Measurements from ENCODE around the gene RNF213. TPM values are rescaled to one million over a fixed set of nuclear protein-coding genes. Genes with fewer than 3 reads are reported as not detected.
"Not testable (repeated sequence)": the region's sequence is repeated elsewhere in the genome, so short reads cannot be mapped to it uniquely, and the experiment has no call there.

The RNF213 gene
- total RNA-seq, 6 experiments from 2014 or later = 59.1 to 87.7 (median 73.0) TPM

DNA sequence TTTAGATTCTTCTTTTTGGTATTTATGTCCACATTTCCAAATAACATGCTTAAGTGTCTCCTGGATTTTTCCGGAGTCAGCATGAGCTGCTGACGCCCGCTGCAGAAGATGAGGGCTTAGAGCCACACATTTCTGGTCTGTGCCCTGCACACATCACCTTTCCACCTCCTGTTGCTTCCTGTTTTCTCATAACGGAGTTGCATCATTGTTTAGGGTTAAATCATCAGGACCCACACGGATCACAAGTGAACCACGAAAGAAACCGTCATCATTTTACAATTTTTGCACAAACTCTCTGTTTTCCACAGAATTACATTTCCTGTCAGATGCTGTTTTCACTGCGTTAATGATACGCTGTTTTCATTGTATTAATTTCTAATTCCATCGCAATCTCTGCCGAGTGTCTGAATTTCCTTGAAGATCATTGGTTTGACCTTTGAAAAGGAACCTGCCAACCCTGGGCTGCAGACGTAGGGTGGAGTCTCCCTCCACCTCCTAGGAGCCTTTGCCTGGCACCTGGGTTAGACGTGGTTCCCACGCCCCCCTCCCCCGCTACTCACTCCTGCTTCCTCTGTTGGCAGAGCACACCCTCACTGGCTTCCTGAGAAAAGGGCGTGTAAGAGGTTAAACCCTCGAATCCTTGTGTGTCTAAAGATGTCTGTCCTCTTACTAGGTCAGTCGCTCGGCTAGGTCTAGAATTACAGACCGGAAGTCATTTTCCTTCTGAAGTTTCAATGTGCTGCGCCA, 68.2 kb downstream of the RNF213 start:
- Histone ChIP-seq H3K27ac (no peak overlapping the region), H3K27me3 (no peaks in the 10 kb centered on the region), H3K36me3 (peaks cover 0 to 84% (median 15%) of the 10 kb centered on the region in 4 donors), H3K9me3 (no peaks in the 10 kb centered on the region), H3K4me3 (no peak overlapping the region), H3K4me1 (no peaks in the 10 kb centered on the region)
- WGBS (ENCODE audit: insufficient coverage, low coverage, low lambda C conversion rate, missing lambda C conversion rate) = 69% methylated on average over 19 of the region's 21 CpGs
- intact Hi-C loops (cut with DNase I) = no loop called here
- no peak for TF ChIP-seq CTCF (IDR thresholded peaks at IDR 0.05)
- TF ChIP-seq POLR2A (IDR thresholded peaks at IDR 0.05) = no peak
- DNase-seq (no peak), ATAC-seq (no peak)

DNA sequence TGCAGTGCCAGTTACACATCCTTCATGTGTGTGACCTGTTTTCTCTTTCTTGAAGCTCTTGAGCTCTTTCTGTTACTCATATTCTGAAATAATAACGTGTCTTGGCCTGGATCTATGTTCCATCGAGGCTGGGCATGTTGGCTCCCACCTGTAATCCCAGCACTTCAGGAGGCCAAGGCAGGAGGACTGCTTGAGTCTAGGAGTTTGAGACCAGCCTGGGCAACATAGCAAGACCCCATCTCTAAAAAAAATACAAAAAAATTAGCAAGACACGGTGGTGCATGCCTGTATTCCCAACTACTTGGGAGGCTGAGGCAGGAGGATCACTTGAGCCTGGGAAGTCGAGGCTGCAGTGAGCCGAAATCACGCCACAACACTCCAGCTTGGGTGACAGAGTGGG, 68.8 kb downstream of the RNF213 start:
- H3K36me3 ChIP-seq = peaks cover 0 to 90% (median 18%) of the 10 kb centered on the region in 4 donors
- DNase-seq; H3K9me3 ChIP-seq; H3K27ac ChIP-seq; ATAC-seq; H3K4me1 ChIP-seq; H3K4me3 ChIP-seq; H3K27me3 ChIP-seq; intact Hi-C loops (cut with DNase I): not testable (repeated sequence)
- 94% methylated on average over 6 of the region's 6 CpGs for WGBS (ENCODE audit: insufficient coverage, low coverage, low lambda C conversion rate, missing lambda C conversion rate)

DNA sequence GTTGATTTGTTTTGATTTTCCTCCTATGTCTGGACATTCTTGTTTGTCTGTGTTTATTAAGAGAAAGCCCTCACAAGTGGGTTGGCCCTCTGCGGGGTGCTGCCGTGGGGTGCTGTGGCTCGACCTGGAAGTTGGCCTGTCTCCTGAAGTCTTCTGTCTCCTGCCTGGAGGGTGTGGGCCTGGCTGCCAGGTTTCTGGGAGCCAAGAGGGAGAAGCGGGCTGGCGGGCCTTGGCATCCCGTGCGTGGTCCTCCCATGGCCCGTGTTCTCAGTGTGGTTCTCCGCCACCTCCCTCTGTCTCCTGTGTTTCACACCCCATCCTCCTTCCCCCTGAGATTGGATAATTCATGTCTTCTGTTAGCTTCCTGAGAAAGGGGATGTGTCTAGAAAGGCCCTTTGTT, 69.6 kb downstream of the RNF213 start:
- H3K27ac ChIP-seq = no peak overlapping the region
- no peaks in the 10 kb centered on the region for H3K27me3 ChIP-seq
- TF ChIP-seq CTCF (IDR thresholded peaks at IDR 0.05) = no peak
- H3K36me3 ChIP-seq = peaks cover 0 to 89% (median 23%) of the 10 kb centered on the region in 4 donors
- no peaks in the 10 kb centered on the region for H3K9me3 ChIP-seq
- H3K4me1 ChIP-seq = no peaks in the 10 kb centered on the region
- intact Hi-C loops (cut with DNase I) = no loop called here
- ATAC-seq (no peak), DNase-seq (no peak)
- 94% methylated on average over 3 of the region's 9 CpGs for WGBS (ENCODE audit: insufficient coverage, low coverage, low lambda C conversion rate, missing lambda C conversion rate)
- no peak overlapping the region for H3K4me3 ChIP-seq

DNA sequence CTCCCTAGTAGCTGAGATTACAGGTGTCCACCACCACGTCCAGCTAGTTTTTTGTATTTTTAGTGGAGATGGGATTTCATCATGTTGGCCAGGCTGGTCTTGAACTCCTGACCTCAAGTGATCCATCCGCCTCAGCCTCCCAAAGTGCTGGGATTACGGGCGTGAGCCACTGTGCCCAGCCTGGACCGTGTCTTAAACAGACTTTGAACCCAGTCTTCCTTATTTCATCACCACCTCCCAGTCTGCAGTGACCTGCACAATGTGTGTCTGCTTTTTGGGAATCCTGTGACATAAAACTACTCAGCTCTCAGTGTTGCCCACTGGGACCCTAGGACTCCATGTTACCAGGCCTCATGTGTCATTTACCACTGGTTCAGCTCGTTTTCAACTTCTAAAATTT, 70.3 kb downstream of the RNF213 start:
- H3K4me3 ChIP-seq; H3K27ac ChIP-seq; intact Hi-C loops (cut with DNase I); H3K27me3 ChIP-seq; H3K4me1 ChIP-seq; H3K9me3 ChIP-seq; DNase-seq: not testable (repeated sequence)
- WGBS (ENCODE audit: insufficient coverage, low coverage, low lambda C conversion rate, missing lambda C conversion rate) = 40% methylated on average over 4 of the region's 6 CpGs
- peaks cover 0 to 87% (median 27%) of the 10 kb centered on the region in 4 donors for H3K36me3 ChIP-seq
- peak; percentile 20 to 63 (median 47) for ATAC-seq

DNA sequence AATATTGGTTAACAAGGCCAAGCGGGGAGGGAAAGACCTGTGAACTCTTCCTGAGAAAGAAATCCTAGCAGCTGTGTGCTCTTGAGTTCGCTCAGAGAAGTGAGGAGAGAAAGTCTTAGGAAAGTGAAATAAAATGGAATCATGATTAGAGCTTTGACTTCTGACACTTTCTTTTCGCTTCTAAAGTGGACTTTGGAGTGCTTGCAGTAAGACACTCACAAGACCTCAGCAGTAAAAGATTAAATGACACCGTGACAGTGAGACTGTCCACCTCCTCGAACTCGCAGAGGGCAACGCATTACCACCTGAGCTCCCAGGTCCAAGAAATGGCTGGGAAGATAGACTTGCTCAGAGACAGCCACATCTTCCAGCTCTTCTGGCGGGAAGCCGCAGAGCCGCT, 71.2 kb downstream of the RNF213 start:
- WGBS (ENCODE audit: insufficient coverage, low coverage, low lambda C conversion rate, missing lambda C conversion rate) = 73% methylated on average over 5 of the region's 10 CpGs
- Histone ChIP-seq H3K27ac (no peak overlapping the region), H3K27me3 (no peaks in the 10 kb centered on the region), H3K4me1 (no peaks in the 10 kb centered on the region), H3K36me3 (peaks cover 4 to 87% (median 33%) of the 10 kb centered on the region in 4 donors), H3K4me3 (no peak overlapping the region), H3K9me3 (no peaks in the 10 kb centered on the region)
- intact Hi-C loops (cut with DNase I) = no loop called here
- DNase-seq = no peak
- ATAC-seq = no peak
- TF ChIP-seq POLR2A (IDR thresholded peaks at IDR 0.05) (no peak), CTCF (IDR thresholded peaks at IDR 0.05) (no peak)
